ENCODE results near the gene RAB38. TPM values are rescaled to one million over a fixed set of nuclear protein-coding genes. Genes with fewer than 3 reads are reported as not detected.

RAB38 gene
- total RNA-seq, 1 experiment from 2014 or later: not detected

DNA sequence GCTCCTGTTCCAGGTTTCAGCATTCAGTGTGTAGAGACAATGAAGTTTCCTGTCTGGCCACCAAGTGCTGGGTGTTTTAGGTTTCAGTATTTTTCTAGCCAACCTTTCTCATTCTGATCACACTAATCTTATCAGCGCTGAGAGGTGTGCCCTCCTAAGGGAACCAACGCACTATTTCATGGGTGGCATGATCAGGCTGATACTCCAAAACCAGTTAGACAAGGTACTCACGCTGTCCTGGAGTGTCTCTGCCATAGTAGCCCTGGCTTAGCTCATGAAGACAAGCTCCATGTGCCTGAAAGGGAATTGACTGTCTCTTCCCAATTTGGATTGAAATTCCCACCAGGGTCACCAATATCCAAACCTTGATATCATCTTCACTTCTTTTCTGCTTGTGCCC, 8.0 kb upstream of the RAB38 start:
- Histone ChIP-seq H3K9me3 (replicated peaks) (no peaks in the 10 kb centered on the region), H3K27ac (no peak overlapping the region), H3K27me3 (replicated peaks) (no peaks in the 10 kb centered on the region), H3K4me3 (no peak overlapping the region), H3K4me1 (replicated peaks) (no peaks in the 10 kb centered on the region), H3K36me3 (no peaks in the 10 kb centered on the region)
- no peak for DNase-seq (ENCODE audit: low read depth in 1 of 2, low spot score in 2 of 2)

DNA sequence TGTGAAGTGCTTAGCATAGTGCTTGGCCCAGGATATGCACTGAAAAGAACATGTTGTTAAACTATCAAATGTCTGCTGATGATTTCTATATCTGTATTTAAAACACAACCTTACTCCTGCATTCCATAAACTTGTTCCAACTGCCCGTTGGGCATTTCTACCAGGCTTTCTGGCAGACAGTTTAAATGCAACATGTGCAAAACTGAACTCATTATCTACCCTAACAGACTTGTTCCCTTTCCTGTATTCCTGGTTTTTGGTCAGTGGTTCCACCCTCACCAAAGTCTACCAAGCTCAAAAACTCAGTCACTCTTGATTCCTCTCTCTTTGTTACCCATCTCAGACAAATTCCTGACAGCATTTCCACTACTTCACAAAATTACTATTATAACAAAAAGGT, 6.5 kb upstream of the RAB38 start:
- Histone ChIP-seq H3K9me3 (replicated peaks) (no peaks in the 10 kb centered on the region), H3K36me3 (no peaks in the 10 kb centered on the region), H3K4me3 (no peak overlapping the region), H3K4me1 (replicated peaks) (no peaks in the 10 kb centered on the region), H3K27me3 (replicated peaks) (no peaks in the 10 kb centered on the region), H3K27ac (no peak overlapping the region)
- DNase-seq (ENCODE audit: low read depth in 1 of 2, low spot score in 2 of 2): no peak

DNA sequence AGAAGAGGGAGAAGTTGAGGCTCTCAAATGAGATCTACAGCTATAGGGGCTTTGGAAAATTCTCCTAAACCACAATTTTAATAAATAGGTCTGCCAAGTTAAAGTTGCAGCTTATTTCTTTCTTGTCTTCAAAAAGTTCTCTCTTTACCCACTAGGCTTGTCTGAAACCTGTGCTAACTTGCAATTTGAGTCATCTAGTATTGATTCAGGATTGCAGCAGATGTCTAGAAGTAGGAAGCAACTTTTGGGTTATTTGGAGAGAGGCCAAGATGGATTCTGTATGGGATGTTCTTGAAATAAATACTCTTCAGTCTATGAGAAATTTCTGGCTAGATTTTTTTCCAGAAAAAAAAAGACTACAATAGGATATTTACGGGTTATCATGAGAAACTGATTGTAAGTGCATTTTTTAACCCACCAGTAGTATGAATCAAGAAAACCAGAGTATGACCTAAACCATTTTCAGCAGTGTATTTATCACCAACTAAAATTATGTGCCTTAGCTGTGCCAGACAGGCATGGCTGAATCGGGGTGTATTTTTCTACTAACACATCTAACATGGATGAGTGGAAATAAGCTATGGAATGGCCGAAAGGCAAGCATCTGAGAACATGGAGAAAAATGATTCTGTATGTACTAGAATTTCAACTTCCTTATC, 4.9 kb upstream of the RAB38 start:
- Histone ChIP-seq H3K4me3 (no peak overlapping the region), H3K27me3 (replicated peaks) (no peaks in the 10 kb centered on the region), H3K9me3 (replicated peaks) (no peaks in the 10 kb centered on the region), H3K4me1 (replicated peaks) (no peaks in the 10 kb centered on the region), H3K27ac (no peak overlapping the region), H3K36me3 (no peaks in the 10 kb centered on the region)
- DNase-seq (ENCODE audit: low read depth in 1 of 2, low spot score in 2 of 2): no peak

DNA sequence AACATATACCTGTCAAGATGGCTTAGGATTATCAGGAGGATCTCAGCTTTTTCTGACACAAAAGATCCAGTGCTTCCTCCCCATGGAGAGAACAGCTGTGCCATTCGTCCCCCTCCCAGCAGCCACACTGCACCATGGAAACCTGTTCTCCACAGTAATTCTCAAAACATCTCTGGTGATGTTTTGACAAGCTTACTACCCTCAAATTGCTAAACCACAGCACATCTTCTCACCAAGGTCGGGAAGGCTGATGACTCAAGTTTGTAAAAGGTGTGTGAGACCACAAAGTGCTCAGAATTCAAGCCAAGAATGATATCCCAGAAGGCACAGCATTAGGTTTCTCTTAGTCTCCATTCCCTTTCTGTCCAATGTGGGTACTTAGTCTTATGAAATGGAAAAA, 3.9 kb upstream of the RAB38 start:
- no peak for DNase-seq (ENCODE audit: low read depth in 1 of 2, low spot score in 2 of 2)
- H3K27ac ChIP-seq: no peak overlapping the region
- no peaks in the 10 kb centered on the region for H3K36me3 ChIP-seq
- H3K9me3 ChIP-seq (replicated peaks): no peaks in the 10 kb centered on the region
- H3K4me3 ChIP-seq: no peak overlapping the region
- no peaks in the 10 kb centered on the region for H3K27me3 ChIP-seq (replicated peaks)
- H3K4me1 ChIP-seq (replicated peaks): no peaks in the 10 kb centered on the region

DNA sequence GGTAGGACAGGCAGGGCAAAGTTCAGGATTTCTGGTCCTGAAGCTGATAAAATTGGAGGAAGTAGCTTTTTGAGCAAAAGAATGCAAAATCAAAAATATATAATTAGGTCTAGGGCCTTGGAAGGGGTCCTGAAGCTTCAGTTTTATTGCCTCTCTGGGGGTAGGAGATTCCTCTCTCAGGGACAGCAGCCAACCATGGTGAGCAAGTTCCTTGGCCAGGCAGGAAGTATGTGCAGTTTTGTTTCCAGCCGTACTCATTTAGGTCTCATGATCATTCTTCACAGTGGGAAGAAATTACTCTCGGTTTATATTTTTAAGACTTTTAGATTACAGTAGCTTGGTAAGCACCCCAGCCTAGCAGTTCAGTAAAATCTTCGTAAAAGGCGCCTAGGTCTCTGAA, 2.9 kb upstream of the RAB38 start:
- Histone ChIP-seq H3K4me1 (replicated peaks) (no peaks in the 10 kb centered on the region), H3K4me3 (no peak overlapping the region), H3K36me3 (no peaks in the 10 kb centered on the region), H3K27ac (no peak overlapping the region), H3K9me3 (replicated peaks) (no peaks in the 10 kb centered on the region), H3K27me3 (replicated peaks) (no peaks in the 10 kb centered on the region)
- DNase-seq (ENCODE audit: low read depth in 1 of 2, low spot score in 2 of 2): no peak

DNA sequence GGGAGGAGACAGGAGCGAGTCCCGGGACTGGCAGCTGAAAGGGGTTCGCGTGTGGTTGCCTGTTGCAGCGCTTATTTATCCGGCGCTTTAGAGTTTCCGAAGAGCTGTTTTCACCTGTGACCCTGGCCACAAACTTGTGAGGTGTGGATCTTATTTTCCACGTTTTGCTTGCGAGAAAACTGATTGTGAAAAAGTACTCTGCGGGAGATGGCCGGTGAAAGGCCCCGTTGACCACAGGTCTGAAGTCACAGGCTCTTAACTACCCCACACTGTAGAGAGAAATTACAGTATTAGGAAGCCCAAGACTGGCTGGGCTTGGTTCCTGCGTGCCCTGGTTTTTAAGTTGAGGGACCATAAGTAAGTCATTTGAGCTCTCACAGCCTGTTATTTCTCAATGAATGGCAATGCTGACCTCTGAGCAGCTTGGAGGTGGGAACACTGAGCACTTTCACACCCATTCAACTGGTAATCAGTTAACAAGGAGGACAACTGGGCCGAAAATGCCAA, 379 bp upstream of the RAB38 start:
- Histone ChIP-seq H3K27ac (no peak overlapping the region), H3K4me3 (no peak overlapping the region), H3K27me3 (replicated peaks) (no peaks in the 10 kb centered on the region), H3K9me3 (replicated peaks) (no peaks in the 10 kb centered on the region), H3K4me1 (replicated peaks) (no peaks in the 10 kb centered on the region), H3K36me3 (no peaks in the 10 kb centered on the region)
- no peak for DNase-seq (ENCODE audit: low read depth in 1 of 2, low spot score in 2 of 2)

DNA sequence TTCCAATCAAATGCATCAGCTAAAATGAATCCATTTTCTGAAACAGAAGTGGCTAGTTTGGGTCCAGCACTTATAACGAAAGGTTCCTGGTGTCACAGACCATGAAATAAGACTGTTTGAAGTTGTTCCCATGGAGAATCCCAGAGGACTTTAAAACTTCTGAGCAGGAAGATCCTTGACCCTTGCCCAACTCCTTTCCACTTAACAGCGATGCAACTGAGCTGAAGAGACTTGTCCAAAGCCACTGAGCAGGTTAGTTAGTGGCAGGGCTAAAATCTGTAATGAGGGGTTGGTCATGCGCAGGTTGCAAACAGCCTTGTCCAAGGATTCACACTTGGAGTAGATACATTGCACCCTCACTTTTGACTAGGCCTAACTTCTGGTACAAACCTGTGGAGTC, 1.3 kb downstream of the RAB38 start:
- H3K4me3 ChIP-seq: no peak overlapping the region
- no peaks in the 10 kb centered on the region for H3K4me1 ChIP-seq (replicated peaks)
- no peaks in the 10 kb centered on the region for H3K27me3 ChIP-seq (replicated peaks)
- H3K27ac ChIP-seq: no peak overlapping the region
- H3K36me3 ChIP-seq: no peaks in the 10 kb centered on the region
- H3K9me3 ChIP-seq (replicated peaks): no peaks in the 10 kb centered on the region
- no peak for DNase-seq (ENCODE audit: low read depth in 1 of 2, low spot score in 2 of 2)

DNA sequence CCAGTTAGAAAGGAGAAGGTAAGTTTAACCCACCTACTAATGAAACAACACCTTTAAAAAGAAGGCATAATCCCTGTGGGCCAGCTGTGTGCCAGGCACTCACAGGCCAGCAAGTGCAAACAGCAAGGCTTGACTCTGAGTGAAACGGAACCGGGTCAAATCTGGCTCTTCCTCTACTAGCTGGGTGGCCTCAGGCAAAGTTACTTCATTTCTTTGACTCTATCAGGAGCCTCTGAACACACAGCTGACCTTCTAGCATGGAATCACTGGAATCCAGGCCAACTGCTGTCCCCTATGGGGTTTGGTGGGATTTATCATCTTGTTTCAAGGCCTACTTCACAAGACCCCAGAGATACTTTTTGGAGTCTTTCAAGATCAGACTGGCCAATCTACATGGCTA, 3.3 kb downstream of the RAB38 start:
- DNase-seq (ENCODE audit: low read depth in 1 of 2, low spot score in 2 of 2): no peak
- Histone ChIP-seq H3K9me3 (replicated peaks) (no peaks in the 10 kb centered on the region), H3K36me3 (no peaks in the 10 kb centered on the region), H3K27ac (no peak overlapping the region), H3K27me3 (replicated peaks) (no peaks in the 10 kb centered on the region), H3K4me1 (replicated peaks) (no peaks in the 10 kb centered on the region), H3K4me3 (no peak overlapping the region)

DNA sequence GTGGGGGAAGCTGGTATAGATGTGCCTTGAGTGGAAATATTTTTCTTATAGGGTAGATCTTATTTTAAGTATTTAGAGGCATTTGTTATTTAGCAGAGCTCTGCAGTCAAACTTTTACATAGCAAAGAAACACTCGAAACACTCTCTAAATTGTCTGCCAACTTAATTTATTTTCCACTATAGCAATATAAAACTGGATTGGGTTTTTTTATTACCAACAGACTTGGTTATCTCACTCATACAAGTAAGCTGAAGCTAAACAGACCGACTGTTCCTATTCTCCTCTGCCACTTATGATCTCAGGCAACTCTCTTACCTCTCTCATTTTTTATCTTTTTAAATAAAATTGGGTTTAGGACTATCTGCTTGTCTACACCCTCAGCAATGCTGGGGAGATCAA, 4.6 kb downstream of the RAB38 start:
- H3K9me3 ChIP-seq (replicated peaks): no peaks in the 10 kb centered on the region
- H3K36me3 ChIP-seq: no peaks in the 10 kb centered on the region
- H3K27ac ChIP-seq: no peak overlapping the region
- no peak for DNase-seq (ENCODE audit: low read depth in 1 of 2, low spot score in 2 of 2)
- no peaks in the 10 kb centered on the region for H3K4me1 ChIP-seq (replicated peaks)
- no peak overlapping the region for H3K4me3 ChIP-seq
- no peaks in the 10 kb centered on the region for H3K27me3 ChIP-seq (replicated peaks)

DNA sequence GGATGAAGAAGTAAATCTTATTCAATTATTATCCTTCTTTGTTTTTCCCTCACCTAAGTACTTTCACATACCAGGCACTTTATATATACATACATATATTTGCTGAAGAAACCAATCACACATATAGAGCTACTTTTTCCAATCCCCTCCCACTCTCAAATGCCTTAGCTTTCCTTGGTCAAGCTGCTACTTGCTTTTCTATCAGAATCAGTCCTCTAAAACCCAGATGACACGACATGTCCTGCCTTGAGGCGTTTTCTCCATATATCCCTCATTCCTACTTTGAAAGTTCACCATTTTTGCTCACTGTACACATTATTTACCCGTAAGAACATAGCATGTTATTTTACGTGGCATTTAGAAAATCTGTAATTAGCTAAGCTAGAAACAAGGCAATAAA, 5.4 kb downstream of the RAB38 start:
- H3K36me3 ChIP-seq: no peaks in the 10 kb centered on the region
- H3K9me3 ChIP-seq (replicated peaks): no peaks in the 10 kb centered on the region
- H3K4me1 ChIP-seq (replicated peaks): no peaks in the 10 kb centered on the region
- no peaks in the 10 kb centered on the region for H3K27me3 ChIP-seq (replicated peaks)
- no peak overlapping the region for H3K27ac ChIP-seq
- DNase-seq (ENCODE audit: low read depth in 1 of 2, low spot score in 2 of 2): no peak
- no peak overlapping the region for H3K4me3 ChIP-seq

DNA sequence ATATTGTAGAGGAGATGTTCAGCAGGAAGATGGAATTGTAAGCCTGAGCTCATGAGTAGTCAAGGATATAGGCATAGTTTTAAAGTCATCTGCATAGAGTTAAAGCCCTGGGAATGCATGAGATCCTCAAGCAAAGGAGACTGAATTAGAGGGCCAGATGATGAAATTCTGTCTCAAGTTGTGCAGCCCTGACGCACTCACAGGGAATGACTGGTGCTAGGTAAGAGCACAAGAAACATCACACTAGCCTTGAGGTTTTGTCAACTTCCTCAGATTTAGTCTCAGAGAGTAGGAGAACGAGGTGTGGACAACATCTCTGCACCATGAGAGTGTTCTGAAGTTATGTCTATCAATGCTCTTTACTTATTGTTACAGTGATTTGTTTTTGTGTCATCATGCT, 5.8 kb downstream of the RAB38 start:
- H3K4me1 ChIP-seq (replicated peaks): no peaks in the 10 kb centered on the region
- no peak for DNase-seq (ENCODE audit: low read depth in 1 of 2, low spot score in 2 of 2)
- H3K27ac ChIP-seq: no peak overlapping the region
- no peak overlapping the region for H3K4me3 ChIP-seq
- no peaks in the 10 kb centered on the region for H3K36me3 ChIP-seq
- no peaks in the 10 kb centered on the region for H3K27me3 ChIP-seq (replicated peaks)
- no peaks in the 10 kb centered on the region for H3K9me3 ChIP-seq (replicated peaks)

DNA sequence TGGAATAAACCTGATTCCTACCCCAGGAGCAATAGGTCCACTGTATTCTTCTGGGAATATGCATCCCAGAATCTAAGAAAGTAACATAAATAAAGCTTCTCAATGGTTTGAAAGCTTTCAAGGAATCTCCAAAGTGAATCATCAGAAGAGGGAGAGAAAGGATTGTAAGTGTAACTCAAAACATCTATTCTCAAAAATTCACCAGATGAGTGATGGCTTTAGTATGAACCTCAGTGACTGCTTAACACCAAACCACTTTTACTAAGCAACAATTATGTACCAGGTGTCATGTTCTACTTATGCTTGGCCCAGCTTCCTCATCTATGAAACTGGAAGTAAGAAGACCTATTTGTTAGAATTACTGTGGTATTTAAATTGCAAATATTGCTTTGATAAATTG, 7.4 kb downstream of the RAB38 start:
- no peak overlapping the region for H3K27ac ChIP-seq
- no peak for DNase-seq (ENCODE audit: low read depth in 1 of 2, low spot score in 2 of 2)
- no peak overlapping the region for H3K4me3 ChIP-seq
- no peaks in the 10 kb centered on the region for H3K4me1 ChIP-seq (replicated peaks)
- no peaks in the 10 kb centered on the region for H3K36me3 ChIP-seq
- H3K9me3 ChIP-seq (replicated peaks): no peaks in the 10 kb centered on the region
- H3K27me3 ChIP-seq (replicated peaks): no peaks in the 10 kb centered on the region

DNA sequence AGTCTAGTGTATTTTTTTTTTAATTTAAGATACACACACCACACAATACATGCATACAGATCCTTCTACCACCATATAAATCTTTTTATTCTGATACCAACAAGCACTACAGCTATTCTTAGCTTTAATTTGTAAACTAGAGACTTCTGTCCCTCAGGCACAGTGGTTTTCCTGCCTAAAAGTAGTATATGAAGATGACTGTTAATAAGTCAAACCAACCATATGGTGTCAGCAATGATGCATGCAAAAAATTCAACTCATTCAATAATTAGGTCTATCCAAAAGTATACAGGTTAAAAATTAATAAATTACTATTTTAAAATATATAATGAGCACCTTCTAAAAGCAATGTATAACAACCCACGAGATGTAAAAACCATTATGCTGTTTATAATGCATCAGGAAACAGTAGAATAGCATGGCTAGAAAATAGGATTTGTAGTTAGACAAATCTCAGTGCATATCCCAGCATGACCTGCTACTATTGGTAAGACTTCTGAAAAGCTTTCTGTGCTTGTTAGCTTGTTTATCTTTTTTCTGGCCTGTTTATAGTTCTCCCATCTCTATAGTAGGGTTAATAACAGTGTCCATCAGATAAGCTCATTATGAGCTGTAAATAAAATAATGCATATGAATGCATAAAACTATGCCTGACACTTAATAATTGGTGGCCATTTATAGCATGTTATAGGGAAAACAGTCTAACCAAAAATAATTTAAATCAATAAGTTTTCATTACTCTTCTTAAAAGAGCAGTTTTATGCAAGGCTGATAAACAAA, 10.2 kb downstream of the RAB38 start:
- no peaks in the 10 kb centered on the region for H3K27me3 ChIP-seq (replicated peaks)
- no peak overlapping the region for H3K27ac ChIP-seq
- H3K36me3 ChIP-seq: no peaks in the 10 kb centered on the region
- H3K9me3 ChIP-seq (replicated peaks): no peaks in the 10 kb centered on the region
- no peaks in the 10 kb centered on the region for H3K4me1 ChIP-seq (replicated peaks)
- no peak overlapping the region for H3K4me3 ChIP-seq
- no peak for DNase-seq (ENCODE audit: low read depth in 1 of 2, low spot score in 2 of 2)

DNA sequence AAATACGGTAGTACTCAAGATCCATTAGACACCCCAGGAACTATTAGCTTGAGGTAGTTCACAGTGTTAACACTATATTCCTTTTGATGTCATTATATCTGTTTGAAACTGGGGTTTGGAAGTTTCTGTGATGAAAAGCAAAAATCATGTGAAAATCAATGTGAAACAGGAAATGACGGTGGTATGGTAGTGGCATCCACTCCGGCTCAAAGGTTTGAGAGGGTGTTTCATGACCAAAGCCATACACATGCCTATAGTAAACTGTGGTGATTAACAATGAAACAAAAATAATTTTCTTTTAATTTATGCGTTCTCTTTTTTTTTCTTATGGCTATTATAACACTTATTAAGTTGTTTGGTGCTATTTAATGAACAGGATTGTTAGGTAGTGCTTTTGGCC, 10.9 kb downstream of the RAB38 start:
- DNase-seq (ENCODE audit: low read depth in 1 of 2, low spot score in 2 of 2): no peak
- Histone ChIP-seq H3K9me3 (replicated peaks) (no peaks in the 10 kb centered on the region), H3K36me3 (no peaks in the 10 kb centered on the region), H3K4me3 (no peak overlapping the region), H3K27me3 (replicated peaks) (no peaks in the 10 kb centered on the region), H3K27ac (no peak overlapping the region), H3K4me1 (replicated peaks) (no peaks in the 10 kb centered on the region)

Measured in SJSA1 (cell line).